WTC11 (cell line): ENCODE measurements around the gene PDIA2. TPM values are rescaled to one million over a fixed set of nuclear protein-coding genes. Genes with fewer than 3 reads are reported as not detected.

Source experiments
- ATAC-seq: fragments of 200-7000 bp; cut with Tn5 transposase; 2 replicates; pipeline ENCODE4 v1.10.0; 2021; ENCODE audit warnings: mild to moderate bottlenecking, moderate library complexity
- CTCF ChIA-PET: fragments of 300-600 bp; sonication (Branson Sonifier 250); formaldehyde crosslinking; loops from one replicate; lab custom pipeline; 2021; ENCODE audit warnings: antibody characterized with exemption; lab: Charles Lee
- POLR2A ChIA-PET: fragments of 350-600 bp; sonication (Branson Sonifier 250); formaldehyde crosslinking; loops from one replicate; lab custom pipeline; 2021; ENCODE audit warnings: antibody characterized with exemption; lab: Charles Lee
- DNase-seq: peaks from one replicate; pipeline ENCODE4 v3.0.0; 2021; ENCODE audit warnings: low spot score
- H3K27ac Mint-ChIP-seq: 2 replicates; pipeline ENCODE4 v1.8.0; 2021; ENCODE audit warnings: mixed read lengths
- H3K27me3 Mint-ChIP-seq: 2 replicates; pipeline ENCODE4 v1.8.0; 2021; ENCODE audit warnings: low read depth, mild to moderate bottlenecking, moderate library complexity, mixed read lengths
- H3K36me3 Mint-ChIP-seq: 2 replicates; pipeline ENCODE4 v1.8.0; 2021; ENCODE audit warnings: mixed read lengths
- H3K4me1 Mint-ChIP-seq: 2 replicates; pipeline ENCODE4 v1.8.0; 2022; ENCODE audit warnings: mixed read lengths
- H3K4me3 Mint-ChIP-seq: 2 replicates; pipeline ENCODE4 v1.8.0; 2021; ENCODE audit warnings: mild to moderate bottlenecking, moderate library complexity, mixed read lengths
- H3K9me3 Mint-ChIP-seq: 2 replicates; pipeline ENCODE4 v1.8.0; 2021; ENCODE audit warnings: mixed read lengths
- ATF3 ChIP-seq: sonication (generic); formaldehyde crosslinking; conservative IDR thresholded peaks from 2 replicates; pipeline ENCODE4 v1.8.1; 2022; ENCODE audit warnings: mild to moderate bottlenecking, missing genetic modification reagents
- CREM ChIP-seq: sonication (generic); formaldehyde crosslinking; IDR thresholded peaks from 2 replicates; pipeline ENCODE4 v1.8.1; 2022; ENCODE audit warnings: mild to moderate bottlenecking, missing genetic modification reagents, moderate library complexity
- ELF4 ChIP-seq: sonication (generic); formaldehyde crosslinking; IDR thresholded peaks from 2 replicates; pipeline ENCODE4 v1.8.1; 2022; ENCODE audit warnings: low read depth, mild to moderate bottlenecking, moderate library complexity, missing genetic modification reagents
- FOXK1 ChIP-seq: sonication (generic); formaldehyde crosslinking; IDR thresholded peaks from 2 replicates; pipeline ENCODE4 v1.8.0; 2022; ENCODE audit warnings: mild to moderate bottlenecking, moderate library complexity, missing genetic modification reagents
- GTF2I ChIP-seq: fragments of 250-450 bp; sonication (Bioruptor Pico); conservative IDR thresholded peaks from 2 replicates; pipeline ENCODE4 v1.4.0; 2021; ENCODE audit warnings: mild to moderate bottlenecking
- HMGA2 ChIP-seq: fragments of 250-450 bp; sonication (Bioruptor Pico); IDR thresholded peaks from 2 replicates; pipeline ENCODE4 v1.4.0; 2021; ENCODE audit warnings: mild to moderate bottlenecking, moderate library complexity
- JAZF1 ChIP-seq: fragments of 250-450 bp; sonication (Bioruptor Pico); IDR thresholded peaks from 2 replicates; pipeline ENCODE4 v1.9.0; 2021; ENCODE audit warnings: moderate library complexity, mild to moderate bottlenecking, inconsistent platforms
- NR3C1 ChIP-seq: sonication (generic); formaldehyde crosslinking; conservative IDR thresholded peaks from 2 replicates; pipeline ENCODE4 v1.8.1; 2023; ENCODE audit warnings: low read depth, mild to moderate bottlenecking, missing genetic modification reagents
- PRDM15 ChIP-seq: sonication (generic); formaldehyde crosslinking; IDR thresholded peaks from 2 replicates; pipeline ENCODE4 v1.8.0; 2022; ENCODE audit warnings: missing genetic modification reagents
- SP1 ChIP-seq: sonication (generic); formaldehyde crosslinking; conservative IDR thresholded peaks from 2 replicates; pipeline ENCODE4 v1.8.1; 2022; ENCODE audit warnings: missing genetic modification reagents
- TEAD4 ChIP-seq: sonication (generic); formaldehyde crosslinking; IDR thresholded peaks from 2 replicates; pipeline ENCODE4 v1.8.0; 2022; ENCODE audit warnings: mild to moderate bottlenecking, missing genetic modification reagents
- TP53 ChIP-seq: sonication (generic); formaldehyde crosslinking; IDR thresholded peaks from 2 replicates; pipeline ENCODE4 v1.8.1; 2023; ENCODE audit warnings: mild to moderate bottlenecking, missing genetic modification reagents
- ZNF263 ChIP-seq: sonication (generic); formaldehyde crosslinking; IDR thresholded peaks from 2 replicates; pipeline ENCODE4 v1.8.1; 2022; ENCODE audit warnings: low read depth, mild to moderate bottlenecking, moderate library complexity, missing genetic modification reagents
- ZNF317 ChIP-seq: sonication (generic); formaldehyde crosslinking; IDR thresholded peaks from 2 replicates; pipeline ENCODE4 v1.8.1; 2023; ENCODE audit warnings: low read depth, mild to moderate bottlenecking, moderate library complexity, missing genetic modification reagents, borderline replicate concordance
- ZNF532 ChIP-seq: fragments of 250-450 bp; sonication (Bioruptor Pico); IDR thresholded peaks from 2 replicates; pipeline ENCODE4 v1.9.0; 2021; ENCODE audit warnings: mild to moderate bottlenecking, borderline replicate concordance
- total RNA-seq: library from RNA; stranded (reverse); gene quantifications from 3 replicates; pipeline ENCODE4 v1.2.3, GENCODE V29; 2021

The PDIA2 gene
- total RNA-seq, 1 experiment from 2014 or later = 2.4 TPM

GRCh38 chr16:261031-261691, 21.8 kb upstream of the PDIA2 start:
- POLR2A ChIA-PET = no interaction called here

More at GRCh38 chr16:261031-261691, 21.8 kb upstream of the PDIA2 start:
- no peaks in the 10 kb centered on the region for H3K9me3 Mint-ChIP-seq
- peaks cover 14% of the 10 kb centered on the region for H3K36me3 Mint-ChIP-seq
- CTCF ChIA-PET = no interaction called here
- TF ChIP-seq GTF2I (CRISPR knock-in tag) (no peak), ELF4 (CRISPR knock-in tag) (no peak), FOXK1 (CRISPR knock-in tag) (no peak), HMGA2 (CRISPR knock-in tag) (no peak), PRDM15 (CRISPR knock-in tag) (no peak), ZNF317 (CRISPR knock-in tag) (no peak), TP53 (no peak), CREM (CRISPR knock-in tag) (no peak), JAZF1 (CRISPR knock-in tag) (no peak), SP1 (no peak), ZNF263 (CRISPR knock-in tag) (no peak), NR3C1 (CRISPR knock-in tag) (no peak), TEAD4 (CRISPR knock-in tag) (no peak), ATF3 (CRISPR knock-in tag) (no peak), ZNF532 (CRISPR knock-in tag) (no peak)
- TF ChIP-seq, all 79 proteins: peak for 0
- Mint-ChIP-seq H3K4me3 (no peak overlapping the region), H3K4me1 (no peaks in the 10 kb centered on the region), H3K27me3 (no peaks in the 10 kb centered on the region), H3K27ac (no peak overlapping the region)
- DNase-seq (no peak), ATAC-seq (no peak)
